K562 (cell line): Measurements from ENCODE around the gene PLA2G4C. TPM values are rescaled to one million over a fixed set of nuclear protein-coding genes. Genes with fewer than 3 reads are reported as not detected.

Source experiments
- ATAC-seq: fragments of 200-7000 bp; cut with Tn5 transposase; 3 replicates; pipeline ENCODE4 v1.9.1; 2020; ENCODE audit warnings: moderate library complexity
- BruUV-seq: library from RNA; stranded (reverse); fragments of 400-500 nt; replicated peaks from 2 replicates; lab custom pipeline; 2021; lab: Mats Ljungman, UMichigan
- CTCF ChIA-PET: fragments of 300-600 bp; formaldehyde crosslinking; extraction: SDS; loops from one replicate; lab custom pipeline; 2021; ENCODE audit warnings: low intra/inter-chr PET ratio; lab: Yijun Ruan, JAX
- POLR2A ChIA-PET: fragments of 300-600, 350-650 bp; sonication (Branson Sonifier 250); formaldehyde crosslinking; extraction: SDS; loops from one replicate; lab custom pipeline; 2021; ENCODE audit warnings: antibody characterized with exemption, inconsistent platforms; lab: Yijun Ruan, JAX
- DNase-seq, 4 experiments: peaks; one replicate each; pipeline versions ENCODE4 v3.0.0 to v3.0.0-alpha.2; 2011 to 2018; ENCODE audit warnings: low spot score in 3 of 4, mixed read lengths in 3 of 4; ENCODE audit errors: extremely low read depth in 1 of 4
- FAIRE-seq: peaks from 2 replicates; lab custom pipeline; 2011; peaks lifted over from hg19 to GRCh38; lab: Jason Lieb, UNC
- H2AFZ ChIP-seq: 2 replicates; pipeline ENCODE4 v1.6.0; 2011; ENCODE audit warnings: low read depth, low read length, control low read depth, inconsistent platforms
- H3K27ac ChIP-seq: fragments of 200-600 bp; 3 replicates; pipeline ENCODE4 v1.8.0; 2011; ENCODE audit warnings: low read depth, mild to moderate bottlenecking, control low read depth, inconsistent platforms, low read length, moderate library complexity, mixed read lengths; ENCODE audit errors: extremely low read depth
- H3K27me3 ChIP-seq, 2 experiments: fragments of 300-600 bp in 1 of 2; 2 replicates in 1 of 2; 3 replicates in 1 of 2; pipeline versions ENCODE4 v1.6.0 to v1.8.0; 2011; ENCODE audit warnings: inconsistent platforms in 2 of 2, low read length in 2 of 2, mild to moderate bottlenecking in 1 of 2, mixed read lengths in 1 of 2, moderate library complexity in 1 of 2; ENCODE audit not compliant: control insufficient read depth in 2 of 2, insufficient read depth in 2 of 2
- H3K36me3 ChIP-seq: fragments of 300-600 bp; 3 replicates; pipeline ENCODE4 v1.8.0; 2011; ENCODE audit warnings: mild to moderate bottlenecking, low read length, inconsistent platforms; ENCODE audit not compliant: control insufficient read depth, insufficient read depth
- H3K4me1 ChIP-seq, 2 experiments: fragments of 200-600 bp in 1 of 2; replicated peaks in 1 of 2; 2 replicates in 1 of 2; 3 replicates in 1 of 2; pipeline versions ENCODE4 v1.5.1 to v1.8.0; 2011; ENCODE audit warnings: inconsistent platforms in 2 of 2, low read length in 2 of 2, mild to moderate bottlenecking in 1 of 2, mixed read lengths in 1 of 2, moderate library complexity in 1 of 2; ENCODE audit not compliant: control insufficient read depth in 2 of 2, insufficient read depth in 2 of 2
- H3K4me2 ChIP-seq: 2 replicates; pipeline ENCODE4 v1.6.1; 2011; ENCODE audit warnings: low read length, control low read depth, inconsistent platforms, mixed read lengths; ENCODE audit not compliant: insufficient read depth
- H3K4me3 ChIP-seq: fragments of 200-600 bp; sonication (generic), shearing (Covaris generic); 2 replicates; pipeline ENCODE4 v1.5.1; 2016; ENCODE audit warnings: control low read depth, inconsistent platforms
- H3K79me2 ChIP-seq: fragments of 200-600 bp; 3 replicates; pipeline ENCODE4 v1.8.0; 2011; ENCODE audit warnings: low read length, inconsistent platforms; ENCODE audit not compliant: control insufficient read depth, insufficient read depth
- H3K9ac ChIP-seq, 2 experiments: 2 replicates each; pipeline versions ENCODE4 v1.6.0 to v1.6.1; 2011; ENCODE audit warnings: low read depth in 2 of 2, low read length in 2 of 2, control low read depth in 1 of 2, inconsistent platforms in 1 of 2, mild to moderate bottlenecking in 1 of 2, mixed read lengths in 1 of 2; ENCODE audit not compliant: insufficient read depth in 1 of 2
- H3K9me1 ChIP-seq: one replicate; pipeline ENCODE4 v1.6.0; 2011; ENCODE audit warnings: inconsistent platforms, mild to moderate bottlenecking, low read length, moderate library complexity; ENCODE audit not compliant: control insufficient read depth, insufficient read depth
- H3K9me3 ChIP-seq: replicated peaks from 2 replicates; pipeline ENCODE4 v1.5.1; 2011; ENCODE audit warnings: low read depth, low read length, inconsistent platforms; ENCODE audit not compliant: control insufficient read depth, insufficient read depth
- H4K20me1 ChIP-seq: replicated peaks from 2 replicates; pipeline ENCODE4 v1.6.1; 2011; ENCODE audit warnings: low read length, inconsistent platforms, mixed read lengths; ENCODE audit not compliant: control insufficient read depth, insufficient read depth
- CHD2 ChIP-seq: IDR thresholded peaks from 2 replicates; pipeline ENCODE4 v1.6.1; 2011; ENCODE audit warnings: low read depth, low read length
- HEY1 ChIP-seq: fragments of 250-450 bp; sonication (Bioruptor Pico); IDR thresholded peaks from 2 replicates; pipeline ENCODE4 v1.5.0; 2020; ENCODE audit warnings: mild to moderate bottlenecking, moderate library complexity, borderline replicate concordance
- KDM5B ChIP-seq: fragments of 200-600 bp; sonication (generic); IDR thresholded peaks from 2 replicates; pipeline ENCODE4 v1.6.1; 2012; ENCODE audit warnings: low read depth, mild to moderate bottlenecking, moderate library complexity, low read length, control low read depth, inconsistent platforms; ENCODE audit not compliant: insufficient replicate concordance
- MBD2 ChIP-seq: sonication (generic); IDR thresholded peaks from 2 replicates; pipeline ENCODE4 v1.6.1; 2016; ENCODE audit warnings: low read depth, borderline replicate concordance
- PHB ChIP-seq: fragments of 250-450 bp; sonication (Bioruptor Pico); IDR thresholded peaks from 2 replicates; pipeline ENCODE4 v1.5.0; 2021
- RAD51 ChIP-seq: fragments of 450-650 bp; IDR thresholded peaks from 2 replicates; pipeline ENCODE4 v1.7.1; 2016; ENCODE audit warnings: low read depth, mild to moderate bottlenecking, borderline replicate concordance
- RBM25 ChIP-seq: fragments of 200-400 bp; formaldehyde crosslinking; IDR thresholded peaks from 2 replicates; pipeline ENCODE4 v1.6.1; 2018; ENCODE audit warnings: low read length, low read depth, moderate library complexity; ENCODE audit not compliant: severe bottlenecking
- XRCC4 ChIP-seq: IDR thresholded peaks from one replicate; pipeline ENCODE4 v1.6.1; 2011; ENCODE audit not compliant: insufficient read depth, insufficient read length; ENCODE audit errors: extremely low read depth
- ZNF431 ChIP-seq: sonication (generic); formaldehyde crosslinking; IDR thresholded peaks from 2 replicates; pipeline ENCODE4 v1.8.0; 2022; ENCODE audit warnings: mild to moderate bottlenecking, missing genetic modification reagents
- WGBS: fragments of 100-300 bp; shearing (Covaris generic); methylation state at CpG from one replicate; pipeline ENCODE4 v1.1.6; 2016; ENCODE audit warnings: low coverage, mixed read lengths; ENCODE audit not compliant: insufficient coverage; ENCODE audit errors: missing lambda C conversion rate; 5-methylcytosine and 5-hydroxymethylcytosine counted together
- in situ Hi-C: fragments of 300-500 bp; cut with MboI; formaldehyde crosslinking; loops from 4 replicates; pipeline ENCODE4 v1.15.0; 2018; ENCODE audit warnings: inconsistent platforms, mixed read lengths
- intact Hi-C: fragments of 100-400 bp; cut with micrococcal nuclease; formaldehyde crosslinking; loops from 2 replicates; pipeline ENCODE4 v1.14.2; 2022
- polyA plus RNA-seq, 8 experiments: library from polyadenylated mRNA; depleted of rRNA in 4 of 8; stranded (reverse) in 5 of 8; unstranded in 3 of 8; fragments of >200 nt; fragmentation: Nextera tagmentation in 2 of 8; fragmentation: Illumina TruSeq in 1 of 8; extraction: Ambion mirVana in 2 of 8; extraction: Trizol in 1 of 8; gene quantifications; 2 replicates each; pipeline versions ENCODE4 v1.2.1 to v1.2.3, GENCODE V29; 2011 to 2014; ENCODE audit warnings: inconsistent platforms in 1 of 8, missing spikeins in 1 of 8
- total RNA-seq, 7 experiments: library from RNA; depleted of rRNA in 6 of 7; stranded (reverse); fragments of >200 nt in 6 of 7; fragmentation: Illumina TruSeq in 2 of 7; extraction: Trizol in 2 of 7; gene quantifications; 2 replicates each; pipeline versions ENCODE4 v1.2.1 to v1.2.3, GENCODE V29; 2011 to 2021; ENCODE audit warnings: low replicate concordance in 1 of 7

Gene PLA2G4C
- total and polyA plus RNA-seq, 9 of the 15 experiments (the other 6 are each of a cell fraction or from before 2014, with no cell fraction given) = 0.27 to 0.35 (median 0.35) TPM; not detected in 6

GRCh38 chr19:48120505-48120904 lies 9.9 kb upstream of the PLA2G4C start:
- Histone ChIP-seq H3K9me3 (no peaks in the 10 kb centered on the region), H3K4me1 (peaks cover 0 to 7% of the 10 kb centered on the region in 2 experiments; a peak in 2 of 5 replicates), H3K4me2 (no peak overlapping the region), H3K9me1 (peaks cover 2% of the 10 kb centered on the region), H3K27me3 (no peaks in the 10 kb centered on the region), H3K79me2 (no peaks in the 10 kb centered on the region), H3K9ac (no peak overlapping the region), H3K36me3 (peaks cover 80% of the 10 kb centered on the region; the same call in 2 of the 3 replicates), H3K4me3 (no peak overlapping the region), H3K27ac (no peak overlapping the region), H4K20me1 (no peaks in the 10 kb centered on the region), H2AFZ (no peak overlapping the region)
- TF ChIP-seq RBM25 = peak; percentile 55
- no peak for TF ChIP-seq HEY1
- no peak for TF ChIP-seq MBD2
- no peak for ATAC-seq
- intact Hi-C loops = no loop called here
- FAIRE-seq = no peak
- in situ Hi-C loops = loop anchor here (25.0 kb wide), 1 partner anchor 1992 kb away; no protein-coding TSS in a partner anchor
- ChIA-PET POLR2A (interaction anchor here (1.1 to 1.9 kb wide), 2 partner anchors 9 to 29 kb away, joined by 3 to 4 read pairs; partner anchors contain the start of gene PLA2G4C), CTCF (no interaction called here)
- WGBS = 89% methylated on average over 2 of the region's 2 CpGs
- BruUV-seq = no TSS peak
- DNase-seq = peak in 2 of 4 experiments; percentile 49 to 52

GRCh38 chr19:48118131-48118517 lies 7.5 kb upstream of the PLA2G4C start:
- ATAC-seq (no peak), DNase-seq (no peak), FAIRE-seq (no peak)
- WGBS = 76% methylated on average over 10 of the region's 11 CpGs
- ChIA-PET CTCF (interaction anchor here (0.6 kb wide), 1 partner anchor 19 kb away, joined by 3 read pairs; no protein-coding TSS in a partner anchor), POLR2A (interaction anchor here (0.7 kb wide), 1 partner anchor 55 kb away, joined by 3 read pairs; no protein-coding TSS in a partner anchor)
- H3K27me3 ChIP-seq = no peaks in the 10 kb centered on the region
- no peaks in the 10 kb centered on the region for H3K79me2 ChIP-seq
- no peak overlapping the region for H3K9ac ChIP-seq
- H3K4me3 ChIP-seq = no peak overlapping the region
- in situ Hi-C loops = loop anchor here (25.0 kb wide), 1 partner anchor 1994 kb away; no protein-coding TSS in a partner anchor
- no peaks in the 10 kb centered on the region for H4K20me1 ChIP-seq
- H3K9me3 ChIP-seq = no peaks in the 10 kb centered on the region
- no peak overlapping the region for H3K27ac ChIP-seq
- no peak for TF ChIP-seq PHB (CRISPR knock-in tag)
- no peak for TF ChIP-seq XRCC4
- peak; percentile 60 for TF ChIP-seq CHD2
- no peak for TF ChIP-seq KDM5B
- TF ChIP-seq RAD51 = no peak
- TF ChIP-seq ZNF431 (CRISPR knock-in tag) = peak; percentile 83; the same call in 1 of the 2 replicates
- peaks cover 2% of the 10 kb centered on the region for H3K9me1 ChIP-seq
- BruUV-seq = no TSS peak
- intact Hi-C loops = no loop called here
- H3K4me2 ChIP-seq = no peak overlapping the region
- H3K4me1 ChIP-seq = peaks cover 0 to 7% of the 10 kb centered on the region in 2 experiments; a peak in 2 of 5 replicates
- no peak overlapping the region for H2AFZ ChIP-seq
- peaks cover 65% of the 10 kb centered on the region; the same call in 2 of the 3 replicates for H3K36me3 ChIP-seq
